CD4-positive, alpha-beta T cell treated with Interleukin-12 subunit alpha and Interleukin-12 subunit beta, for 1 hour (primary cell): ENCODE data around the gene MEIS2.

ENCODE experiments used
- DNase-seq: peaks from one replicate; pipeline ENCODE4 v3.0.0-alpha.2; 2020

Gene MEIS2

GRCh38 chr15:36867436-36867835, 232.9 kb downstream of the MEIS2 start:
- no peak for DNase-seq

- DNase-seq, result no peak
These were observed 233.5 kb downstream of the MEIS2 start for GRCh38 chr15:36866896-36867295.

- DNase-seq, result no peak
These were observed 236.8 kb downstream of the MEIS2 start for GRCh38 chr15:36863570-36863969.

GRCh38 chr15:36860792-36861191, 239.6 kb downstream of the MEIS2 start:
- no peak for DNase-seq

GRCh38 chr15:36858423-36858822, 241.9 kb downstream of the MEIS2 start:
- no peak for DNase-seq

- DNase-seq, result no peak
These were observed 243.9 kb downstream of the MEIS2 start for GRCh38 chr15:36856339-36856973.

GRCh38 chr15:36850864-36851263, 249.5 kb downstream of the MEIS2 start:
- DNase-seq, result no peak

GRCh38 chr15:36845270-36845669, 255.1 kb downstream of the MEIS2 start:
- no peak for DNase-seq

- no peak for DNase-seq
These were observed 255.8 kb downstream of the MEIS2 start for GRCh38 chr15:36844534-36844998.

GRCh38 chr15:36843822-36844221, 256.5 kb downstream of the MEIS2 start:
- no peak for DNase-seq

- DNase-seq, result no peak
These were observed 259.2 kb downstream of the MEIS2 start for GRCh38 chr15:36841193-36841592.
